ENCODE measurements around the gene RRAS.
"Not testable (repeated sequence)": the region's sequence is repeated elsewhere in the genome, so short reads cannot be mapped to it uniquely, and the experiment has no call there.

RRAS gene

DNA sequence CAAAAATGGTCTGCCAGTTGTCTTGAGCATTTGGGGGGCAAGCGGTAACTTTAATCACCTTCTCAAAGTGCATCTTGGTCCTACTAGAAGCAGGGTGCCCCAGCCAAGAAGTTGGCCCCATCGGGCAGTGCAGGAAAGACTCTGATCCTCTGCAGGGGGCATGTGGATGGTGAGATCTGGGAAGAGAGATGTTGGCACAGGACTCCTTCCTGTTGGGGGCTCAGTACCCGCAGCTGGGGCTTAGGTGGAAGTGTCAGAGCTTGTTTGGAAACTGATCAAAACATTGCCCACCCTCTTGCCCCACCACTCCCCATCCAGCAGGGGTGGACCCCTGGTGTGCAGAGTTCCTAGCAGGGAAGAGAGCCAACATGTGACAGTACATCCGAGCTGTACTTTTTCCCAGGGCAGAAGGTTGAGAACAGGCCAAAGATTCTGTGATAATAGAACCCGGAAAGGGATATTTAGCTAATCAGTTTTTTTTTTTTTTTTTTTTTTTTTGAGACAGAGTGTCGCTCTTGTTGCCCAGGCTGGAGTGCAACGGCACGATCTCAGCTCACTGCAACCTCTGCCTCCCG, 8.8 kb downstream of the RRAS start:
- no peak for DNase-seq (ENCODE audit: low spot score)

DNA sequence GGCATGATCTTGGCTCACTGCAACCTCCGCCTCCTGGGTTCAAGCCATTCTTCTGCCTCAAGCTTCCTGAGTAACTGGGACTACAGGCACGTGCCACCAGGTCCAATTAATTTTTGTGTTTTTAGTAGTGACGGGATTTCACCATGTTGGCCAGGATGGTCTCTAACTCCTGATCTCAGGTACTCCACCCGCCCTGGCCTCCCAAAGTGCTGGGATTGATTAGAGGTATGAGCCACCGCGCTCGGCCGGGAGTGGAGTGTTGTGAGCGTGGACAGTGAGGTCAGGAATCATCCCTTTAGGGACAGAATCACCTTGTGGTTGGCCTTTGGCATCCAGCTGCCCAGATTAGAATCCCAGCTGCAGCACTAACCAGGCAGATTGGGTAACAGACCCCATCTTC, 10.3 kb downstream of the RRAS start:
- no peak for DNase-seq (ENCODE audit: low spot score)

DNA sequence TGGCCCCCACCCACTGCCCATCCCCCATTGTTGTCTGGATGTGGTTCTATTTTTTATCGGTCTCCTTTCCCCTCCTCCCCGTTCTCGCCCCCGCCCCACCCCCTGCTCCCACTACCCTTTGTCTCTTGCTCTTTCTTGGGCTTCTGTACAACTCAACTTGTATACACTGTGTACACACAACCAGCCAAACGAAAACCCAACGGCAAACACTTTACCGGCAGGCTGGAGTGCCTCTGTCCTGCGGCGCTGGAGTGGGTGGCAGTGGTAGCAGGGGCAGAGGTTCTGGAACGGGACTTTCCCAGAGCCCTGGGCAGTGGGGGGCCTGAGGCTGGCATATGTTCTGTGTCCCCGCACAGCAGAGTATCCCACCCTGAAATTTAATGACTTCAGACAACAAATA, 13.7 kb downstream of the RRAS start:
- DNase-seq (ENCODE audit: low spot score) = no peak

DNA sequence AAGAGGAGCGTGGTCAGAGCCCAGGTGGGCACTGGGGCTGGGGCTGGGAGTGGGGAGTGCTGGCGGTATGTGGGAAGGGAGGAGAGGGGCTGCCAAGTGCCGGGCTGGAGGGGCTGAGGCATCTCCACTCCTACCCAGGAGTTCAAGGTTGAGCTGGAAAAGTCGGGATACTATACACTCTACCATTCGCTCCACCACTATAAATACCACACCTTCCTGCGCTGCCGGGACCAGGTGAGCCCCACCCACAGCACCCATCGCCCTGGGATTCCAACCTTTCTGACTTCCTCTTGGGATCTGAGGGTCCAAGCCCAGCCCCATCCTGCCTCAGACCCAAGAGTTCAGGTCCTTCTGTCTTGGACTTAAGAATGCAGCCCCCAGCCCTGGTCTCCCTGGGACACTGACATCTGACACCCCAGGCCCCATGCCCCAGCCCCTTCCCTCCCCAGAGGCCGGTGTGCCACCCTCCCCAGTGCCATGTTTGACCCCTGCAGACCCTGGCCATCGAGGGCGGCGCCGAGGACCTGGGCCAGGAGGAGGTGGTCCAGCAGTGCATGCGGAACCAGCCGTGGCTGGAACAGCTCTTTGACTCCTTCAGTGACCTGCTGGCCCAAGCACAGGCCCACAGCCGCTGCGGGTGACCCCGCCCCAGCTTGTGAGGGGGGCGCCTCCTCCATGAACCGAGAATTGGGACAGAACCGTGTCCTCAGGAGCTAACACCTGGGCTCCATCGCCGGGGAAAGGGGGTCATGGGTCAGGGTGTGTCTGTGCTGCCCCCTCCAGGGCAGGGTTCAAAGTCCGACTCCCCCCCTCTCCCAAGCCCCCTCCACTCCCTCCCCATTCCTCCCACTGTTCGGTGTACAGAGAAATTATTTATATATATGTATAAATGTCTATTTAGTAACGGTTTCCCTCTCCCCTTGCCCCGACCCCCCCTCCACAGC, 14.7 kb downstream of the RRAS start:
- DNase-seq (ENCODE audit: low spot score) = no peak

DNA sequence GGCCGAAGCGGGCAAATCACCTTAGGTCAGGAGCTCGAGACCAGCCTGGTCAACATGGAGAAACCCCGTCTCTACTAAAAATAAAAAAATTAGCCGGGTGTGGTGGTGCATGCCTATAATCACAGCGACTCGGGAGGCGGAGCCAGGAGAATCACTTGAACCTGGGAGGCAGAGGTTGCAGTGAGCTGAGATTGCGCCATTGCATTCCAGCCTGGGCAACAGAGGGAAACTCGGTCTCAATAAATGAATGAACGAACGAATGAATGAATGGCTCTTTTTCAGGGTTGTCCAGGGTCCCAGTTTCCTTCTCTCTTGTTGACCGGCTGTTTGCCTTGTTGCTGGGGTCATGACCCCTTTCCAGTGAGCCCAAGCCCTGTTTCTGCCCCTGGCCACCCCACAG, 22.1 kb downstream of the RRAS start:
- not testable (repeated sequence) for DNase-seq (ENCODE audit: low spot score)

DNA sequence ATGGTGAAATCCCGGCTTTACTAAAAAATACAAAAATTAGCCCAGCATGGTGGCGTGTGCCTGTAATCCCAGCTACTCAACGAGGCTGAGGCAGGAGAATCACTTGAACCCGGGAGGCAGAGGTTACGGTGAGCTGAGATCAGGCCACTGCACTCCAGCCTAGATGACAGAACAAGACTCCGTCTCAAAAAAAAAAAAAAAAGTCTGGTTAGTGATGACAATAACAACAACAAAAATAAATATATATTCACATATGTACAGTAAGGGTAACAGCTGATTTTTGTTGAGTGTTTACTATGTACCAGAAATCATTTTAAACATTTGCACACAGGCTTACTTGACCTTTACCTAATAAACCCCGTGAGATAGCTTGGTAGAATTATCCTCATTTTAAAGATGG, 23.0 kb downstream of the RRAS start:
- DNase-seq (ENCODE audit: low spot score) = no peak

DNA sequence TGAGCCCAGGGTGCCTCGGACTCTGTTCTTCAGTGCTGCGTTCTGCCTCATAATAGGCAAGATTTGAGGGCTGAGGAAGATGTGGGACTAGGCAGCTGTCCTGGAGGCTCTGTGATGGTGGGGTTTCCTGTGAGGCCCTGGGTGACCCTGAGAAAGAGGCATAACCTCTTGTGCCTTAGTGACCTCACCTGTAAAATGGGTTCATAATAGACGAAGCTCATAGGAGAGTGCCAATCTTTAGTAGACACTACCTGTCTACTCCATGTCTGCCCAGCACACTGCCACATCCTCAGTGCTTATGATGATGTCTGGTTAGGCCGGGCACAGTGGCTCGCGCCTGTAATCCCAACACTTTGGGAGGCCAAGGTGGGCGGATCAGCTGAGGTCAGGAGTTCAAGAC, 23.4 kb downstream of the RRAS start:
- no peak for DNase-seq (ENCODE audit: low spot score)

DNA sequence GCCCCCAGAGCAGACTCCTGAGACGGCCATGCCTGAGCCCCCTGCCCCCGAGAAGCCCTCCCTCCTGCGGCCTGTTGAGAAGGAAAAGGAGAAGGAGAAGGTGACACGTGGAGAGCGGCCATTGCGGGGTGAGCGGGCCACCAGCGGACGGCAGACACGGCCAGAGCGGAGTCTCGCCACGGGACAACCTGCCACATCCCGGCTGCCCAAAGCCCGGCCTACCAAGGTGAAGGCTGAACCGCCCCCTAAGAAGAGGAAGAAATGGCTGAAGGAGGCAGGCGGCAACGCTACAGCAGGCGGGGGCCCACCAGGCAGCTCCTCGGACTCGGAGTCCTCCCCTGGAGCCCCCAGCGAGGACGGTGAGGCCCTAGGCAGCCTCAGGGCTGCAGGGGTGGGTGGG, 24.1 kb downstream of the RRAS start:
- DNase-seq (ENCODE audit: low spot score) = no peak

DNA sequence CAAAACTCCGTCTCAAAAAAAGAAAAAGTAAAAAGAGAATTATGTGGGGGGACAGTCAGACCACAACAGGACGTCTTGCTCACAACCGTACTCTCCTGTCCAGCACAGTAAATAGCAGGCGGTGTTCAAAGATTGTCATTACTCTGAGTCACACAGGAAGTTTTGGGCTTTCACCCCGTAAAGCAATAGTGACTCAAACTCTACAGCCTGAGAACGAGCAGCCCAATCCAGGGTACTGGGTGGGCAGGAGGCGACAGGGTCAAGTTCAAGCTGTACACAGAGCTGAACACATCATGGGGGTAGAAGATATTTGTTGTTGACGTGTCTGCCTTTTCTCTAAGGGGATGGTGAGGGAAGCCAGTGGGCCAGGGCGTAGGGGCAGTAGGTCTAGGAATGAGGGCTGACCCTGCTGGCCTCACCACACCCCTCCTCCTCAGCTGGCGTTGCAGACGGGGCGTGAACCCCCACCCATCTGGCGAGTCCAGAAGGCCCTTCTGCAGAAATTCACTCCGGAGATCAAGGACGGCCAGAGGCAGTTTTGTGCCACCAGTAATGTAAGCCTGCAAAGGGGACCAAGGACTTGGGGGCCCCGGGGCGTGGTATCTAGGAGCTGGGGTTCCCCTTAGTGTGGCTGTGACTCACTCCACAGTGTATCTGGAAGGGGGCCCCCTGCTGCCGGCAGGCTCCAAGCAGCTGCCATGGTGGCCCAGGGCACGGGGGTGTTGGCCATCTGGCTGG, 25.7 kb downstream of the RRAS start:
- no peak for DNase-seq (ENCODE audit: low spot score)

DNA sequence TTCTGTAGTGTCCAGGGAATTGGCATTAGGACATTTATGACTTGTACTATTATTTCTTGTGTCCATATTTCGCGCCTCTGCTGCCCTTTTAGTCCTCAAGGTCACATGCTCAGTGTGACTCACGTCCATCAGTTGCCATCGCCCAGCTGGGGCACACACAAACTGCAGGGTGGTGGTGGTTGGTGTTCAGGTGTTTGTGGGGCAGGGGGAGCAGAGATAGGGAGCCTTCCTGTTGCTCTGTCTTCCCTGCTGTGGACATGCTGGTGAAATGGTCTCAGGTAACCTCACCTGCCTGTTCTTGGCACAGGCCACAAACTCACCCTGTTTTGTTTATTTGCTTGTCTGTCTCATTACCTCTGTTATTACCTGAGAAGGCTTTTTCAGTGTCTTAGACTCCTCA, 26.6 kb downstream of the RRAS start:
- no peak for DNase-seq (ENCODE audit: low spot score)

DNA sequence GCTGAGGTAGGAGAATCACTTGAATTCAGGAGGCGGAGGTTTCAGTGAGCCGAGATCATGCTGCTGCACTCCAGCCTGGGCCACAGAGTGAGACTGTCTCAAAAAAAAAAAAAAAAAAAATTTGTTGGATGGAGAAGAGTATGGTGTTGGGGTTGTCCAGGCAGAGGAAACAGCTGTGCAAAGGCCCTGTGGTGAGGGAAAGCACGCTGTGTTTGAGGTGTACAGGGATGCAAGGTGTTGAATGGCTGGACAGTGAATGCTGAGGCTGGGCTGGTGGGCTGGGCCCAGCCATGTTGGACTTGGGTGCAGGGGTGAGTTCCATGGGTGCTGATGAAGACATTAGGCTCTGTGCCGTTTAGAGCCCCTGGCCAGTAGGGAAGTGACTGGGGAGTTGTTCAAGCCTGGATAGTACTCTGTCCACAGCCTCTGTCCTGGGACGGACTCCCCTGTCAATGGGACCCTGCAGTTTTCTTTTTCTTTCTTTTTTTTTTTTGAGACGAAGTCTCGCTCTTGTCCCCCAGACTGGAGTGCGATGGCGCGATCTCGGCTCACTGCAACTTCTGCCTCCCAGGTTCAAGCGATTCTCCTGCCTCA, 30.3 kb downstream of the RRAS start:
- DNase-seq (ENCODE audit: low spot score) = no peak

DNA sequence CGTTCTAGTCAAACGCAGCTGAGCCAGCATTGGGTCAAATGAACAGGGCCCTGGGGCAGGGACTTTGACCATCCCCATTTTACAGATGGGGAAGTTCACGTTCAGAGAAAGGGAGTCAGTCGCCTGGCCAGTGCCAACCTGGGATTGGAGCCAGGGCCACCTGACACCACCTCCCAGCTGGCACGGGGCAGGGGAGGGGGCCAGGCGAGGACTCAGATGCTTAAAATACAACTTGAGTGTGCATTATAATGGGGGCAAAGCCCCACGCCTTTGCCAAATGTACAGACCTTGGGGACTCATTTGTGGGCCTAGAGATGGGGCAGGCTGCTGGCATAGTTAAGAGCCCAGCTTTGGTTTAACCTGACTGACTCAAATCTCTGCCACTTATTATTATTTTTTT, 34.3 kb downstream of the RRAS start:
- no peak for DNase-seq (ENCODE audit: low spot score)

DNA sequence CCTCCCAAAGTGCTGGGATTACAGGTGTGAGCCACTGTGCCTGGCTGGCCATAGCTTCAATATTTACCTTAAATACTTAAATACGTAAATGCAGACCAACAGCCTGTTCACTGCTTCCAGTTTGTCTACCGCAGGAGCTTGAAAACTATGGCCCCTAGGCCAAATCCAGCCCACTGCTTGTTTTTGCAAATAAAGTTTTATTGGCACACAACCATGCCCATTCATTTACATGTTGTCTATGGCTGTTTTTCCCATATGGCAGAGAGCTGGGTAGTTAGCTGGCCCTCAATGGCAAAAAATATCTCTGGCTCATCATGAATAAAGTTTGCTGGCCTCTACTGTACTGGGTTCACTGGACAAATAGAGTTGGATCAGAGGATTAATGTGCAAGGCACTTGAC, 37.1 kb downstream of the RRAS start:
- DNase-seq (ENCODE audit: low spot score) = no peak

DNA sequence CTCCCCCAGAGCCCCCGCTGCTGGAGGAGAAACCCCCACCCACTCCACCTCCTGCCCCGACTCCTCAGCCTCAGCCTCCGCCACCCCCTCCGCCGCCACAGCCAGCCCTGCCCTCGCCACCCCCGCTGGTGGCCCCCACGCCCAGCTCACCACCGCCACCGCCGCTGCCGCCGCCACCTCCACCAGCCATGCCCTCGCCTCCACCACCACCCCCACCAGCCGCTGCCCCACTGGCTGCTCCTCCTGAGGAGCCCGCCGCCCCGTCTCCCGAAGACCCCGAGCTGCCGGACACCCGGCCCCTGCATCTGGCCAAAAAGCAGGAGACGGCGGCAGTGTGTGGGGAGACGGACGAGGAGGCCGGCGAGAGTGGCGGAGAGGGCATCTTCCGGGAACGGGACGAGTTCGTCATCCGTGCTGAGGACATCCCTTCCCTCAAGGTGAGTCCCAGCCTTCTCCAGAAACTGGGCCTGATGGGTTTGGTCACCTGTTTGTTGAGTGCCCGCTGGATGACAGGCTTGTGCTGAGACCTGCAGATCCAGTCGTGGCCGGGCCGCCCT, 38.4 kb downstream of the RRAS start:
- no peak for DNase-seq (ENCODE audit: low spot score)

DNA sequence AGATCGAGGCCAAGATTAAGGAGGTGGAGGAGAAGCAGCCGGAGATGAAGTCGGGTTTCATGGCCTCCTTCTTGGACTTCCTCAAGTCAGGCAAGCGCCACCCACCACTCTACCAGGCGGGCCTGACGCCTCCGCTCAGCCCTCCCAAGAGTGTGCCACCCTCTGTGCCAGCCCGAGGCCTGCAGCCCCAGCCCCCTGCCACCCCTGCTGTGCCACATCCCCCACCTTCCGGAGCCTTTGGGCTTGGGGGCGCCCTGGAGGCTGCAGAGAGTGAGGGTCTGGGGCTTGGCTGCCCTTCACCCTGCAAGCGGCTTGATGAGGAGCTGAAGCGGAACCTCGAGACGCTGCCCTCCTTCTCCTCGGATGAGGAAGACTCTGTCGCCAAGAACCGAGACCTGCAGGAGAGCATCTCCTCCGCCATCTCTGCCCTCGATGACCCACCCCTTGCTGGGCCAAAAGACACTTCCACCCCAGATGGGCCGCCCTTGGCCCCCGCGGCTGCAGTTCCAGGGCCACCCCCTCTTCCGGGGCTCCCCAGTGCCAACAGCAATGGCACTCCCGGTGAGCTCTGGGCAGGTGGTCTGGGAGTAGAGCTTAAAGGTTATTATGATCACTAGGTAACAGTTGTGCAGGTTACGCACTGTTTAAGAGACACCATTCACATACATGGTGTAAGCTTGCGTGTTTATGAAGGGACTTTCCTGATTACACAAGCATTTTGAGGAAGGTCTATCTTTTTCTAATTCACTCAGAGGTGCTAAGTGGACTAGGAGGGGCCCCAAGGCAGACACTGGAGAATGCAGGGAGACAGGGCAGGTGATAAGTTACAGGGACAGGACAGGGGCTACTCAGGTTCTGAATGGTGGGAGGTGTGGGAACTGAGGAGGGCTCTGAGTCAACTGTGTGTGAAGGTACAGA, 40.3 kb downstream of the RRAS start:
- DNase-seq (ENCODE audit: low spot score) = no peak

DNA sequence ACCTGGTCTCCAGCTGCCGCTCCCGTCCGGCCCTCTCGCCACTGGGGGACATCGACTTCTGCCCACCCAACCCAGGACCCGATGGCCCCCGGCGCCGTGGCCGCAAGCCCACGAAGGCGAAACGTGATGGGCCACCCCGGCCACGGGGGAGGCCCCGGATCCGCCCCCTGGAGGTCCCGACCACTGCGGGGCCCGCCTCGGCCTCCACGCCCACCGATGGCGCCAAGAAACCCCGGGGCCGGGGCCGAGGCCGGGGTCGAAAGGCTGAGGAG, 42.3 kb downstream of the RRAS start:
- no peak for DNase-seq (ENCODE audit: low spot score)

DNA sequence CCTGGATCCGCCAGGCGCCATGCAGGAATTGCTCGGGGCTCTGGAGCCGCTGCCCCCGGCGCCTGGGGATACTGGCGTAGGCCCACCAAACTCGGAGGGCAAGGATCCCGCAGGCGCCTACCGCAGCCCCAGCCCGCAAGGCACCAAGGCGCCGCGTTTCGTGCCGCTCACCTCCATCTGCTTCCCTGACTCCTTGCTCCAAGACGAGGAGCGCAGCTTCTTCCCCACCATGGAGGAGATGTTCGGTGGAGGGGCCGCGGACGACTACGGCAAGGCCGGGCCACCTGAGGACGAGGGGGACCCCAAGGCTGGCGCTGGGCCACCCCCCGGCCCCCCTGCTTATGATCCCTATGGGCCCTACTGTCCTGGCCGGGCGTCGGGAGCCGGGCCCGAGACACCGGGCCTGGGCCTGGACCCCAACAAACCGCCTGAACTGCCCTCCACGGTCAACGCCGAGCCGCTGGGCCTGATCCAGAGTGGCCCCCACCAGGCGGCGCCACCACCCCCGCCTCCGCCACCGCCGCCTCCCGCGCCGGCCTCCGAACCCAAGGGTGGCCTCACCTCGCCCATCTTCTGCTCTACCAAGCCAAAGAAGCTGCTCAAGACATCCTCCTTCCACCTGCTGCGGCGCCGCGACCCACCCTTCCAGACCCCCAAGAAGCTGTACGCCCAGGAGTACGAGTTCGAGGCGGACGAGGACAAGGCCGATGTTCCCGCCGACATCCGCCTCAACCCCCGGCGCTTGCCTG, 42.8 kb downstream of the RRAS start:
- no peak for DNase-seq (ENCODE audit: low spot score)

DNA sequence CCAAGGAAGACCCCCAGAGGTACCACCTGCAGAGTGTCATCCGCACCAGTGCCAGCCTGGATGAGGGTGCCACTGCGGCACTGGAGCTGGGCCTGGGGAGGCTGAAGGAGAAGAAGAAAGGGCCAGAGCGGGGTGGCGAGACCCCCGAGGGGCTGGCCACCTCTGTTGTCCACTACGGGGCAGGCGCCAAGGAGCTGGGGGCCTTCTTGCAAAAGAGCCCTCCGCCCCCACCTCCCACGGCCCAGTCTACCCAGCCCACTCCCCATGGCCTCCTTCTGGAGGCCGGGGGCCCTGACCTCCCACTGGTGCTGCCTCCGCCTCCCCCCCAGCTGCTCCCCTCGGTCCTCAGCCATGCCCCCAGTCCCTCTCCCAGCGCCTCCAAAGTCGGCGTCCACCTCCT, 43.5 kb downstream of the RRAS start:
- no peak for DNase-seq (ENCODE audit: low spot score)

DNA sequence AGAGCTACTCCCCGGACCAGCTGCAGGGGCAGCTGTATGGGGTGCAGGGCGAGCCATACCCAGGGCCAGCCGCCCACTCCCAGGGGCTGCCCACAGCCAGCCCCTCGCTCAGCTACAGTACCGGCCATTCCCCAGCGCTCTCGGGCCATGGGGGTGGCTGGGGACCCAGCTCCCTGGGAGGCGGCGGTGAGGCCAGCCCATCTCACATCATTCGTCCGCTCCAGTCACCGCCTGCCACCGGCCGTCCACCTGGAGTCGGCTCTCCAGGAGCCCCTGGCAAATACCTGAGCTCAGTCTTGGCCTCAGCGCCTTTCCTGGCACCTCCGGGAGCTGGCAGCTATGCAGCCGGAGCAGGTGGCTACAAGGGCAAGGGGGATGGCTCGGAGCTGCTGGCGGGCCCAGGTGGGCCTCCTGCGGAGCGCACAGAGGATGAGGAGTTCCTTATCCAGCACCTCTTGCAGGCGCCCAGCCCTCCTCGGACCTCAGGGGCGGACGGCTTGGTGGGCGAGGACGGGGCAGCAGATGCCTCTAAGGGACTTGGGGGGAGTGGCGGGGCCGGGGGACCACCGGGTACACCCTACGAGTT, 44.0 kb downstream of the RRAS start:
- DNase-seq (ENCODE audit: low spot score) = no peak

DNA sequence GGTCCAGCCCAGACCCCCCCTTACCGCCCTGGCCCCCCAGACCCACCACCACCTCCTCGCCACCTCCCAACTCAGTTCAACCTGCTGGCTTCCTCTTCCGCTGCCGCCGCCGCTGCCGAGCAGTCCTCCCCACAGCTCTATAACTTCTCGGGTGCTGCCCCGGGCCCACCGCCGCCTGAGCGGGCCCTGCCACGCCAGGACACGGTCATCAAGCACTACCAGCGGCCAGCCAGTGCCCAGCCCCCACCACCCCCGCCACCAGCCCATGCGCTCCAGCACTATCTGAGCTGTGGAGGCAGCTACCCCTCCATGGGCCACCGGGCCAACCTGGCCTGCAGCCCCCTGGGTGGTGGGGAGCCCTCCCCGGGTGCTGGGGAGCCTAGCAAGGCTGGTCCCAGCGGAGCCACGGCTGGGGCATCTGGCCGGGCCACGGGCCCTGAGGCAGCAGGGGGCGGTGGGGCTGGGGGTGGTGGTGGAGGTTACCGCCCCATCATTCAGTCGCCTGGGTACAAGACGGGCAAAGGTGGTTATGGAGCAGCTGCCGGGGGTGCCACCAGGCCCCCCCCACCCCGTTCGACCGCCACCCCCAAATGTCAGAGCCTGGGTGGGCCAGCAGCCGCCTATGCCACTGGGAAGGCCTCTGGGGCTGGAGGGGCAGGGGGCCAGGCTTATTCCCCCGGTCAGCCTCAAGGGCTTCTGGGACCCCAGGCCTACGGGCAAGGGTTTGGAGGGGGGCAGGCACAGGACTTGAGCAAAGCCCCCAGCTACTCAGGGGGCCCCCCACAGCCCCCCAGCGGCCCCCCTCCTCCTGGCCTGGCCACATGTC, 44.7 kb downstream of the RRAS start:
- DNase-seq (ENCODE audit: low spot score) = no peak
